Measurements from ENCODE around the gene GRB10.
"Not testable (repeated sequence)": the region's sequence is repeated elsewhere in the genome, so short reads cannot be mapped to it uniquely, and the experiment has no call there.

Gene GRB10

DNA sequence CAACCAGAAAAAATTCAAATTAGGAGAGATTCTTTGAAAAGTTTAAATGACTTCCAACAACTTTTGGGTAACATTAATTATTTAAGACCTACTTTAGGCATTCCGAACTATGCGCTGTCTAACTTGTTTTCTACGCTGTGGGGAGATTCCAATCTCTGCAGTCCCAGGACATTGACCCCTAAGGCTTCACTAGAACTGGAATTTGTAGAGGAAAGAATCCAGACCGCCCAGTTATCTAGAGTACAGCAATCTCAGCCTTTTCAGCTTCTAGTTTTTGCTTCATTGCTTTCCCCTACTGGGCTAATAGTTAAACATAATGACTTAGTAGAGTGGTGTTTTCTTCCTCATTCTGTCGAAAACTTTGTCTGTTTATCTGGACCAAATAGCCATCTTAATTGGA is 202.6 kb downstream of the GRB10 start:
- DNase-seq (ENCODE audit: low read depth), result no peak

DNA sequence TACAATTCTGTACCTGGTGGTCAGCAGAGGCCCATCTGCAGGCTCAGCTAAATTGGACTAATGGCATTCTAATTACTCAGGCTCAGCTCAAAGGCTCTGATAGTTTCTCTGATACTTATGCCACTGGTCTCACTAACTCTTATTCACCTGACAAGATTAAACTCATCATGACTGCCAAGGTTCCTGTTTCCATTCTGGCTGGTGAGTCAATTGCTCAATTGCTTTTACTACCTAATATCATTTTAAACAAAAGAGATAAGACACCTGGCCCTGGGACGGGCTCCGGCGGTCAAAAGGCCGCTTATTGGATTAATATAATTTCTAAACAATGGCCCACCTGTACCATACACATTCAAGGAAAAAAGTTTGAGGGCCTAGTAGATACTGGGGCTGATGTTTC is 204.6 kb downstream of the GRB10 start:
- not testable (repeated sequence) for DNase-seq (ENCODE audit: low read depth)

DNA sequence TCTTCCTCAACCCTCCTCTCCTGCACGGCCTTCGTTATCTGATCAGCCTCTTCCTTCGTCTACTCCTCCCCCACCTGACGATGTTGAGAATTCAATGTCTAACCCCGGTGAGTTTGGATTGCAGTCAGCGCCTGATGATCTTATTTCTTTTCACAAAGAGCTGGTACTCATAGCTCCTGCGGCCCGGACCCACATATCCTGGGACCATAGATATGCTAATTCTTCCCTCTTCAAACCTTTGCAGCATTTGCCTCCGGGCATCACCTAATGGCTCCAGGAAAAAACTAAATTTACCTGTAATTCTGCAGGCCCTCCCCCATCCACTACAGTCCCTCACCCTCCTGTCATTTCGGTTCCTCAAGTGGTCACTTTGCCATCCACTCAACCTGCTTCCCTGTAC is 205.1 kb downstream of the GRB10 start:
- DNase-seq (ENCODE audit: low read depth), result no peak

DNA sequence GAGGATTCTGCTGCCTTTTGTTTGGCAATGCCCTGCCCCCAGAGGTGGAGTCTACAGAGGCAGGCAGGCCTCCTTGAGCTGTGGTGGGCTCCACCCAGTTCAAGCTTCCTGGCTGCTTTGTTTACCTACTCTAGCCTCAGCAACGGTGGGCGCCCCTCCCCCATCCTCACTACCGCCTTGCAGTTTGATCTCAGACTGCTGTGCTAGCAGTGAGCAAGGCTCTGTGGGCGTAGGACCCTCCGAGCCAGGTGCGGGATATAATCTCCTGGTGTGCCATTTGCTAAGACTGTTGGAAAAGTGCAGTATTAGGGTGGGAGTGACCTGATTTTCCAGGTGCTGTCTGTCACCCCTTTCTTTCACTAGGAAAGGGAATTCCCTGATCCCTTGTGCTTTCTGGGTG is 206.3 kb downstream of the GRB10 start:
- not testable (repeated sequence) for DNase-seq (ENCODE audit: low read depth)

DNA sequence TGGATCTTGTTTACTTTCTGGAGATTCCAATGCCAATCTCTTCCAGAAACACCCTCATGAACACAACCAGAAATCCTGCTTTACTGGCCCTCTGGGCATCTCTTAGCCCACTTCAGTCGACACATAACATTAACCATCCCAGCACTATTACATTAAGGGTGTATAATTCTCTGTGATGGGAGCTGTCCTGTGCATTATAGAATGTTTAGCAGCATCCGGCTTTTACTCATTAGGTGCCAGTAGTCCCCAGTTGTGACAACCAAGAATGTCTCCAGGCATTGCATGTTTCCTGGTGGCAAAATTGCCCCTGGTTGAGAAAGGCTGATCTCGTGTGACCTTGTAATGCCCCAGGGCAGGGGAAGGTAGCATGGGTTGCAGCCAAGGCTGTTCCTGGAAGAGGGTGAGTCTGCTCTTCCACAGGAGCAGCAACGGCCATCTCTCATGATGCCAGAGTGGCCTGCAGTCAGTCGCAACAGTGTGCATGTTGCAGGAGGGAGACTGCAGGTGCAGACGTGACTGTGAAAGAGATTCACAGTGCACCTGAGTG is 214.9 kb downstream of the GRB10 start:
- DNase-seq (ENCODE audit: low read depth), result no peak

DNA sequence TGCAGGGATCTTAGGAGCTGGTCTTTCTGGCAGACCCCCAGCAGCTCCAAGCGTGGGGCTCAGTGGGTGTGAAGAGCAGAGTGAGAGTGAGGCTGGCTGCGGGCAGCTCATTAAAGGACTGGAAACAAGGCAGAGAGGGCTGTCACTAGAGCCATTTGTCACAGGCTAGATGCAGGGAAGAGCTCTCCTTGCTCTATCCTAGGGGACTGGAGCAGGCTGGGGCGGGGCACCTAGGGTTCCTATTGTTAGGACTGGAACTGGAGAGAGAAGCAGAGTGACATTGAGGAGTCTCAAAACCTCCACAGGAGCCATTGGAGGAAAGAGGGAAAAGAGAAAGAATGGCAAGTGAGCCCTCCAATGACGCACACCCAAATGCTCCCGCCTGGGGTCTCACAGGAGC is 216.7 kb downstream of the GRB10 start:
- no peak for DNase-seq (ENCODE audit: low read depth)

DNA sequence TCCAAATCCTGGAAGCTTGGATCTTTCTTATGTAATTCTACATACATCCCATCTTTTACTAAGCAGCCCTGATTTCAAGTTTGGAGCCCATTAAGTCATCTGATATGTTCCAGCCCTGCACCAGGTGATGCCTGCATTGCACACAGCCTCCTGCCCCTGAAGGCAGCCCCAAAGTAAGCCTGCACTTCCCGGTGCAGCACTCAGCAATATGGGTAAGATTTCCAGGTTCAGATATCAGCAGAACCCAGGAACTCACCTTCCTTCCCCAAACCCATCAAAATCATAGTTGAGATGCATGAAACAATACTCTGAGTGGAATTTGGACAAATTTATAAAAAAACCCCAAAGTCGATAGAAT is 217.2 kb downstream of the GRB10 start:
- no peak for DNase-seq (ENCODE audit: low read depth)

DNA sequence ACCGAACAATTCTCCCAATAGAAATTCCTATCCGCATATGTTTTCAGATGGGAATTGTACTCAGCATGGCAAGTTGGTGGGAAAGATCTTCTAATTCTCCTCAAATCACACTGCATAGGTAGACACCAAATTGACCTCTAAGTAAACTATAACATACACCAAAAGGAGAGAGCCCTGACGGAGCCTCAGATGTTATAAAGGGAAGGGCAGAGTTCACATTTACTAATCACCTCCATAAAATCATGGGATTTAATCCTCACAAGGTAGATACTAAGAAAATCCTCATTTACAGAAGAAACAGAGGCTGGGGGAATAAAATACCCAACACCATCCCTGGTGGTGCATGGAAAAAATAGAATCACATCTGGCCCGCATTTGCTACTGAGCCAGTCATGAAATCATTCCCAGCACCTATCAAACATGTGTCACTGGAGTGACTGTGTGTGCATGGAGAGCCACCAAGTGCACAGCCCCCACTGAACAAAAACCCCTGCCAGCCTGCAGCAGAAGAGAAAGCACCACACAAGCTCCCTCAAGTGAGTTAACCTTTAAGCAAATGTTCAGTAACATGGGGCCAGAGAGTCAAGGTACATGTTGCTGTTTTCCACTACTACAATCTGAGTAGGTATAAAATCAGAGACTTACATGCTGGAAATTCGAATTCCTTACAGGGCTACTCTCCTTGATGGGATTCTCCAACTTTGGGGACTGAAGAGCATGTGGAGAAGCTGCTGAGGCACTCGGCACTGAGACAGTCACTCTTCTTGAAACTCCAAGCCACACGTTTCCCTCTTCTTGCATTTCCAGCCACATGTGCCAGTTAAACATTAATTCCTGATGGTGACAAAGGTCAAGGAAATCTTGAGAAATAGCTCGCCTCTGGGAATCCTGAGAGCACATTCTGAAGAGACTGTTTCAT is 217.8 kb downstream of the GRB10 start, which contains the start of gene DDC:
DDC (minus strand) TSS at position 766 of the 919 bp plus-strand sequence. CDS start 21,320 bp downstream, outside the sequence.
- DNase-seq (ENCODE audit: low read depth), result no peak

DNA sequence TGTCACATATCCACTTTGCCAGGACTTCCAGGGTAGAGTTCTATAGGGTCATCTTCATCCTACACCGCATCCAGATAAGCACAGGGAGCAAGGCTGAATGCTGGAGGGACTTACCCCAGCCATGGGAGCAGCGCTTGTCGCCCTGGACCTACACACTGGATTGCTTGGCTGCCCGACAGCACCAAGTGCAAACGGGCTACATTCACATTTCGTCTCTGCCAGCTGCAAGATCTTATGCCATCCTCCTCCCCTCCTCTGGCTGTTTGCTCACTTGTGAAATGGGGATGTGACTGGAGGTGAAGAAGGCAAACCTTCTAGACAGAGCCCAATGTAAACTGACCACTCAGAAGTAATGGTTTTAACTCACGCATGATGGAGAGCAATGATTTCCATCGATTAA is 218.5 kb downstream of the GRB10 start:
- no peak for DNase-seq (ENCODE audit: low read depth)

DNA sequence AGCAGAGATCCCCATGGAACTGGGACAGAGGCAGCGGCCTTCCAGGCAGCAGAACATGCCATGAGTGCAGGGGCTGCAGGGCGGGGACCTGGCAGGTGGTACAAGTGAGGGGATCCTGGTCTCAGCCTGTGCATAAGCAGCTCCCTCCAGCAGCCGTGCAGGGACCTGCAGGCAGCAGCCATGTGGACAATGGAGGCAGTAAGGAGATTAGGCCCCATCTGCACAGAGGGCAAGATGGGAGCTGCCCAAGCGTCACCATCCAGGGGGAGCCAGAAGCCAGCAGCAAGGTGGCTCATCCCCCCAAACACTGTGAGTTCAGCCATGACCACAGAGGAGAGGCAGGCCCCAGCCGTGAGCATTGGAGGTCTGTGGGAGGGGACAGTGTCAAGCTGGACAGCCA is 220.6 kb downstream of the GRB10 start:
- no peak for DNase-seq (ENCODE audit: low read depth)

DNA sequence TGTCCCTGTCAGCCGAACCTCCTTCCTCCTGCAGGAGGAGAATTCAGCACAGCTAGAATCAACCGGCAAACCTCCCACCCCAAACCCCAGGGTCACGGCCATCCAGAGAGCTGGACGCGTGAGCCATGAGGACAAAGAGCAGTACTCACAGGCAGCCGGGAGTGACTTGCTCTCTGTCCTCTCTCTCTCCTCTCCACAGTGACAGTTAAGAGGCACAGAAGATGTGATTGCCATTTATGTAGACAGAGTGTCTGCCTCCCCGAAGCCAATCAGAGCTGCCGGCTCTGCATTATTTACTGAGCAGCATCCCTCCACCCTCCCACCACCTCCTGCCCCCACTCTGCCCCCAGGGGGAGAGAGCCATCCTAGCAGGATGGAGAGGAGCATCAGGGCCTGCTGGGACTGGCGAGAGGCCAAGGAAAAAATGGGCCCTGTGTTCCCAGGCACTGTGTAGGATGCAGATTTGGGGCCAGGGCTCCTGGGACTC is 221.8 kb downstream of the GRB10 start:
- no peak for DNase-seq (ENCODE audit: low read depth)

DNA sequence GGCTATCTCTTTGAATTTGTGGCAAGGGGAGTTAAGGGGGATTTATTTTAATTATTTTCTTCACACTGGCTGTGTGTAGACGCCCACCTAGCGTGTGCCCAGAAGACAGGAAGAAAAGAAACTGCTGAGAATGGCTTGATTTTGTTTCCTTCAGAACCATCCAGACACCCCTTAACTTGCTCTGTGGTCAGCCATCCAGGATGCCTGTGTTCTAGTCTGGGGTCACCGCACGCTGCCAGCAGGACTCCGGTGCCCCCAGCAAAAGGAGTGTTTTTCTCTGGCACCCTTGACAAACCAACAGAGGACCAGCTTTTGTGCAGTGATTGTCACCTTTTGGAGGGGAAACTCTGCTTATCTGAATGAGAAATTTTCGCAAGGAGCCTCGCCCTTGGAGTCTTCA is 222.8 kb downstream of the GRB10 start:
- DNase-seq (ENCODE audit: low read depth), result no peak

DNA sequence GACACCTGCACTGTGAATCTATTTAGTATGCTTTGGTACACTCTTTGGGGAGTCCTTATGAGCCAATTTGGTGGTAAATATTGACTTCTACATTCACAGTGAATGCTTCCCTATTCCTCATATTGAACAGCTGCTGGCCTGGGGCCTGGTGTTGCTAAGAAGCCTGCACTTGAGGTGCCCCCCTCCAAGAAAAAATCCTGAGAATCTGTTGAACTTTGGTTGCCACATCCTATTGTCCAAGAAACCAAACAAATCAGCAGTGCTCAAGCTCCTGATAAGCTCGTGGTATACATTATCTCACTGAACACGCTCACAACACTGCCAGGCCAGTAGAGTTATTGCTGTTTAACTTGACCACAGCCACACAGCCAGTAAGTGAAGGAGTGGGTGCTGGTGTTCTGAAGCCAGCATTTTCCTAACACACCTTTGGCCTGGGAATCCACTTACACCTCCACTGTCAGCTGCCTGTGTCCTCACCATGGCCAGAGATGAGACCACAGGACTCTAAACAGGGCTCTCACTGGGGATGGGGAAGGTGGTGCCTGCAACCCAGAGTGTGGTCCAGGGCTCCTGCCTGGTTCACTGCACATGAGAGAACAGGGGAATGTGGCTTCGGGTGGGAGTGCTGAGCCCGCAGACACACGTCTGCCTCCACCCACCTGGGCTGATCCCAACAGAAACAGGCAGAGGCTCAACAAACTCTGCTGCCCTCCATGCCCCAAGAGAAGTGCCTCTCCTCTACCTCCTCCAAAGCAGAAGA is 224.2 kb downstream of the GRB10 start:
- no peak for DNase-seq (ENCODE audit: low read depth)

DNA sequence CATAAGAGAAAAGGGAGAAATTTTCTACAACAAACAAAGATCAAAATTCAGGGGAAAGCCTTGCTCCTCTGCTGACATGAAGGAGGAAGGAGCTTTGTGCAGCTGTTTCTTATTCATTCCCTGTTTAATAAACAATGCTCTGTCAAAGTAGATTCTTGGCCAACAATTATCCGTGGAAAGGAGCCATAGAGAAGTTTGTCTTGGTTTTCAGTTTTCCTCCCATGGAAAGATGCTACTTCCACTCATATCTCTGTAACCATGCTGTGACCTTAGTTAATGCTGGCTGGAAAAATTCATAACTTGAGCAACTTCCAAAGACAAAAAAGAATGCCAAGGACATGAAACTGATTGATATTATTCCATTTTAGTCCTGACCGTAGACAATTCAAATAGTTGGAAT is 225.6 kb downstream of the GRB10 start:
- no peak for DNase-seq (ENCODE audit: low read depth)

DNA sequence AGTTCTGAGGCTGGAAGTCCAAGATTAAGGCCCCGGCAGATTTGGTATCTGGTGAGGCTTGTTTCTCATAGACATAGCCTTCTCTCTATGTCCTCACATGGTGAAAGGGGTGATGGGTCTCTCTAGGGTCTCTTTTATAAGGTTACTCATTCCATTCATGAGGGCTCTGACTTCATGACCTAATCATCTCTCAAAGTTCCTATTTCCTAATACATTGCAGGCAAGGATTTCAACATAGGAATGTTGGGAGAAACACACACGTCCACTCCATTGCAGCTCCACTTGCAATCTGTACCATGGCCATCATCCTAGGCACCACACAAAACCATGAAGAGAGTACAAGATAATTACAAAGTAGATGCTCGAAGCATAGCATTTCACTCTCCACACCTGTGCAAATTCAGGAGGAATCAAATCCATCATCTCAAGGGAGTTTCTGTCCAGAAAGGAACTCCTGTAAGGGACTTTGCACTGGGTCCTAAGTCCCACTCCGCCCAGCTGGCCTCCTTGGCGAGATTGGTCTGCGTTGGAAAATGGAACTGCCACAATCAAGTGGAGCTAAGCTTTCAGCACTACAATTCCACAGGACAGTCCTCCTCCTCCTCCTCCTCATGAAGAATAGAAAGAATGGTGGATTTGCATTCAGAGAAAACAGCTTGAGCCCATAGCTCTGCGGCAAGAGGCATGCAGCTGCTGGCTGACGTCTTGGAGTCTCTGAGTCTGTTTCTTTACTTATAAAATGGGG is 226.3 kb downstream of the GRB10 start:
- DNase-seq (ENCODE audit: low read depth), result no peak

DNA sequence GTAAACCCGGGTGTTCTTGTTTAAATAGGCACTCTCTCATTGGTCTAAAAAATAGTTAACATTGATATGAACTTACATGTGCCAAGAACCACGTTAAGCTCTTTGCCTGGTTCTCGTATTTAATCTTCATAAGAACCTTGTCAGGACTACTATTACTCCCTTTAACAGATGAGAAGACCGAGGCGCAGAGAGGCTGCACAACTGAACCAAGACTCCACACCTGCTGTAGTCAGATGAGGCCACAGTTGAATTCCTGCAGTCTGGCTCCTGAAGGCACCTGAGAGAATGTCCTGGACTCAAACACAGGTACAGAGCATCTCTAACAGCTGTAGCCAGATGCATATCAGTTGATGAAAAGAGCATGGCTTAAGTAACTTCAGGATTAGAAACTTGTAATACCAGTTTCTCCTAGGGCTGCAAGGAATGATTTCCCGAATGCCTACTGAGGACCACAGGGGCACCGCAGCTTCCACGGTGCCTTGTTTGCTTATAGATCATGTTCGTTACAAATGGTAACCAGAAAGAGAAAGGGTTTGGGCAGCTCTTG is 227.0 kb downstream of the GRB10 start:
- no peak for DNase-seq (ENCODE audit: low read depth)

DNA sequence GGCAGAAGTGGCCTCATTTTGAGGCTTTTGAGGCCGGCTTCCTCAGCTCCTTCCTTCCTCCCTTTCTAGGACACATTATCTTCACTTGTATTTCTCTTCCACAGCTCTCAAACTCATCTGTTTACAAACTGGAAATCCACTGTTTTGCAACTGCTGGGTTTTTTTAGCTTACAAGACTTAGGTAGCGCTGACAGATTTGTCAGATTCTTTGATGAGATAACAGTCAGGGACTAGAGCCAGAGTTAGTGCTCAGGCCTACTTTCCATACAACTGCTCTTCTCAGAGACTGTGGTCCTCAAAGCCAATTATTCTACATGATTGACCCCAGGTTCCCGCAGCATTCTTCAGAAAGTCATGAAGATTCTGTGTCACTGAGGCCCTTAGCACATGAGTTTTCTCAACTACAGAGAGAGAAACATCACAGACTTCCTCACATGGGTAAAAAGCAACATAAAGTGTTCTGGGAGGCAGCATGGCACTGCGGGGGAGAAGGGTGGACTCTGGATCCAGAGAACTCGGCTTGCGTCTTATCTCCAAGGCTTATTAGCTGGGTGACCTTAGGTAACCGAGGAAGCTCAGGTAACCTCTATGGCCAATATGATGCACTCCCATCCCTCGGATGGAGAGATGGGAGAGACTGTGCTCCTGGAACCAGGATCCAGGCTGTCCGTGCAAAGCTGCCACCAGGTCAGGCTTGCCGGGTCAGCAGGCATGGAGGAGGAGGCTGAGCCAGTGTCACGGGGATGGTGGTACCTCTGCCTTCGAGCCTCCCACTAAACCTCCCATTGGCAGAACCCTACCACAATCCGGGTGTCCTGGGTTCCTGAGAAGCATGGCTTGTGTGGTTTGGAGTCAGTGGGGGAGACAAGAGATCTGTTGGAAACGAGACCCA is 228.0 kb downstream of the GRB10 start:
- DNase-seq (ENCODE audit: low read depth), result no peak

DNA sequence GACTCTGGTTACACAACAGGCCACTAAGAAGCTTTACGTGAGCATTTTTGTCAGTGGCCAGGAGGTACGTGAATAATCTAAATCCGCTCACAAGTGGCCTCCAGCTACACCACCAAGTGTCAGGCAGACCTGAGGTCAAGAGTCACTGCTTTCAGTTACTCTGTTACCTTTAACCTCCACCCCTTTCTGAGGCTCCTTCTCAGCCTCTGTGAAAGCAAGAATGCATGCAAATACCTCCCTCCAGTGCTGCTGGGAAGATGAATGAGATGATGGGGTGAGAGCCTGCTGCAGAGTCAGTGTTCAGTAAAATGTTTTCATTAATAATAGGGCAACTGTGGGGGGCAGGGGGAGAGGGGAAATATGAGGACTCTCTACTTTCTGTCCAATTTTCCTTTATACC is 228.7 kb downstream of the GRB10 start:
- DNase-seq (ENCODE audit: low read depth), result no peak

DNA sequence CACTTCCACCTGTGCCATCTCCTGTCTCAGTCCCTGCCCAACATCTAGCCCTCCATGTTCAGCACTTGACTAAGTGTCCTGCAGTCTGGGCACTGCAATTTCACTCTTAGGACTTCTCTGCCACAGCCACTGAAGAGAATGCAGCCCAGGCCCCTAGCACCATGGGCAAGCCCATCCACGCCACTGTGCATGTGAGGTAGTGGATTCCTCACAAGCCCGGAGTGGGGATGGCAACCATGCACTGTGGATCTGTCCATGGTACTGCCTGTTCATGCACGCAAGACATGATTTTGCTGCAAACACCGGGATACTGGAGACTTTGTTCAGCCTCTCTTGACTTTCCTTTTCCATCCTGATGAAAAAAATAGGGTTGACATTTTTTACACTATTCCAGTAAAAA is 229.8 kb downstream of the GRB10 start:
- DNase-seq (ENCODE audit: low read depth), result no peak

DNA sequence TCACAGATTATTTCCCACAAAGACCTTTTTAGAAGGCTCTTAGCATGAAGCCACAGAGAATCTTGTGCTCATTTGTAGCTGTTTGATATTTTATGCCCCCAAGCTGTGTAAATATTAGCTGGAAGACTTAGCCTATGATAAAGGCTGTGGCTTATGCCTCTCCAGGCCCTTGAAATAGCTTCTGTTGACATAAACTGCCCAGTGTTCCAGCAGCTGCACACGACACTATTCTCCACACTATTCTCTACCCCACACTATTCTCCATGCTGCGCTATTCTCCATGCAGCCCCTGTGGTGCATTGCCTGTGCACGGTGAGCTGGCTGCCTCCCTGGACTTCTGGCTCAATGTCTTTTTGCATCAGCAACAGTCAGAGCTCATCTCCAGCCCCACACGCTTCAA is 230.6 kb downstream of the GRB10 start:
- DNase-seq (ENCODE audit: low read depth), result no peak

DNA sequence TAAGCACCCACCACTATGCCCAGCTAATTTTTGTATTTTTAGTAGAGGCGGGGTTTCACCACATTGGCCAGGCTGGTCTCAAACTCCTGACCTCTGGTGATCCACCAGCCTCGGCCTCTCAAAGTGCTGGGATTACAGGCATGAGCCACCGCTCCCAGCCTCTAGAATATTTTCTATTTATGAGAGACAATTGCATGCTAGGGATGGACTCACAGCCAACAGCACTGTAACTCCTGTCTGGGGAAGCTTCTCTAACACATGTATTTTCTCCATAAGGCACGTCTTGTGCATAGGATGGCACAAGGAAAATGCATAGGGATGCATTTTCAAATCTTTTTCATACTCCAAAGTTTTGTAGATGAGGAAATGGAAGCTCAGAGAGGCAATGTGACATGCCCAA is 237.1 kb downstream of the GRB10 start:
- not testable (repeated sequence) for DNase-seq (ENCODE audit: low read depth)

All from activated T-cell treated with anti-CD3 and anti-CD28 coated beads for 24 hours (primary cell).